ENCODE data around the gene LAMA1.

GRCh38 chr18:7157760-7158159 lies 40.2 kb upstream of the LAMA1 start:
- TF ChIP-seq CTCF (IDR thresholded peaks at IDR 0.05; ENCODE audit: control extremely low read depth in 1 of 3, insufficient read depth in 1 of 3, low read depth in 1 of 3, low read length in 3 of 3) = no peak
- TF ChIP-seq NRF1 (IDR thresholded peaks at IDR 0.05; ENCODE audit: low read depth, low read length) = no peak
- TF ChIP-seq POLR2A (IDR thresholded peaks at IDR 0.05; ENCODE audit: control extremely low read depth in 1 of 2, low read depth in 2 of 2, low read length in 2 of 2) = no peak
- TF ChIP-seq TAF1 (IDR thresholded peaks at IDR 0.05; ENCODE audit: low read depth, low read length) = no peak
- no peak for TF ChIP-seq JUN (IDR thresholded peaks at IDR 0.05; ENCODE audit: low read depth, low read length)
- no peak for TF ChIP-seq EP300 (IDR thresholded peaks at IDR 0.05; ENCODE audit: borderline replicate concordance in 1 of 2, low read depth in 2 of 2, low read length in 2 of 2)
- TF ChIP-seq EZH2 (IDR thresholded peaks at IDR 0.05; ENCODE audit: low read depth, low read length, severe bottlenecking) = no peak
- no peak for TF ChIP-seq SRF (IDR thresholded peaks at IDR 0.05; ENCODE audit: low read depth, low read length)

Data from H1 (cell line).